ENCODE results near the gene TRIM37.

Gene TRIM37

DNA sequence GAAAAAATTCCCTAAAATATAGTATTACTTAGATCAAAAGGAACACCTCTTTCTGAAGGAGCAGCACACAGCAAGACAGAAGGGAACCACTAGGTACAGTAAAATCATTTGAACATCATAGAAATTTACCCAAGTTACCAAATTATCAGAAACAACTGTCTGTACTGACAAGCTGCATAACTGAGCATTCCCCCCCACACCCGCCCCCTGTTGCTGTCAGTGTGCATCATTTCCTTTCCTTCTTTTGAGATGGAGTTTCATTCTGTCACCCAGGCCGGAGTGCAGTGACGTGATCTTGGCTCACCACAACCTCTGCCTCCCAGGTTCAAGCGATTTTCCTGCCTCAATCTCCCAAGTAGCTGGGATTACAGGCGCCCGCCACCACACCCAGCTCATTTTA lies 120.7 kb downstream of the TRIM37 start:
- TF ChIP-seq, protein P1, sequence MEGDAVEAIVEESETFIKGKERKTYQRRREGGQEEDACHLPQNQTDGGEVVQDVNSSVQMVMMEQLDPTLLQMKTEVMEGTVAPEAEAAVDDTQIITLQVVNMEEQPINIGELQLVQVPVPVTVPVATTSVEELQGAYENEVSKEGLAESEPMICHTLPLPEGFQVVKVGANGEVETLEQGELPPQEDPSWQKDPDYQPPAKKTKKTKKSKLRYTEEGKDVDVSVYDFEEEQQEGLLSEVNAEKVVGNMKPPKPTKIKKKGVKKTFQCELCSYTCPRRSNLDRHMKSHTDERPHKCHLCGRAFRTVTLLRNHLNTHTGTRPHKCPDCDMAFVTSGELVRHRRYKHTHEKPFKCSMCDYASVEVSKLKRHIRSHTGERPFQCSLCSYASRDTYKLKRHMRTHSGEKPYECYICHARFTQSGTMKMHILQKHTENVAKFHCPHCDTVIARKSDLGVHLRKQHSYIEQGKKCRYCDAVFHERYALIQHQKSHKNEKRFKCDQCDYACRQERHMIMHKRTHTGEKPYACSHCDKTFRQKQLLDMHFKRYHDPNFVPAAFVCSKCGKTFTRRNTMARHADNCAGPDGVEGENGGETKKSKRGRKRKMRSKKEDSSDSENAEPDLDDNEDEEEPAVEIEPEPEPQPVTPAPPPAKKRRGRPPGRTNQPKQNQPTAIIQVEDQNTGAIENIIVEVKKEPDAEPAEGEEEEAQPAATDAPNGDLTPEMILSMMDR (IDR thresholded peaks at IDR 0.05) = no peak

DNA sequence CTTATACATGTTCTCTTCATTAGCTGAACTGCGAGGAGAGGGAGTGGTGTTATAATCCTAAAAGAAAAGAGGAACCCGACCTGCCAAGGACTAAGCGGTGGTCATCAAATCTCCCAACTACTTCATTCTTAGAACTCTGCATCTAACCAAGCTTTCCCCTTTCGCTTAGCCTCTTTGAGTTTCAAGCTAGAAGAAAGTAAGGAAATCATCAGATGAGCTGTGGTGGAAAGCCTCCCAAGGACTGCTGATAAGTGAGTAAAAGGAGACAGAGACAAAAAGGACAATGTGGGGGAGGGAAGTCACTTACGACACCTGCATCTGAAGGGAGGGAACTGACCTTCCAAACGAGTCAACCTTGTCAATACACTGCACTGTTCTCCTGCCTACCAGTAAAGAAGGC lies 121.3 kb downstream of the TRIM37 start:
- TF ChIP-seq, protein P1 (IDR thresholded peaks at IDR 0.05) = no peak

DNA sequence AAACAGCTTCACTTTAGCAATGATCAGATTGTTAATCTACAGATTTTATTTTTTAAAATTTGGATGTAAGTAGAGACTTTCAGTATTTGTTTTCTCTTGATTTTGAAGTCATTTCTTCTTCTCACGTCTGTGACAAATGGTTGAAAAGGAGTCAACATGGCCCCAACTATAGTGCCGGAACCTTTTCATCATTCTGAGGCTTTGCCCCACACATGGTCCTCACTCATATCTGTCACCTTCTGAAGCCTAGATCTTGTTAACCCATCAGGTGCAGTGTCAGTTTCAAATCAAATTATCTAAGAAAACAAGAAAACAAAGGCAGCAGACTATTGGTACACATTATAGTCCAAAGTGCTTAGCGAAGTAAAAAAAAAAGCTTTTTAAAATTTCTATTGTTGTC lies 124.1 kb downstream of the TRIM37 start:
- TF ChIP-seq, protein P1 (IDR thresholded peaks at IDR 0.05) = no peak

DNA sequence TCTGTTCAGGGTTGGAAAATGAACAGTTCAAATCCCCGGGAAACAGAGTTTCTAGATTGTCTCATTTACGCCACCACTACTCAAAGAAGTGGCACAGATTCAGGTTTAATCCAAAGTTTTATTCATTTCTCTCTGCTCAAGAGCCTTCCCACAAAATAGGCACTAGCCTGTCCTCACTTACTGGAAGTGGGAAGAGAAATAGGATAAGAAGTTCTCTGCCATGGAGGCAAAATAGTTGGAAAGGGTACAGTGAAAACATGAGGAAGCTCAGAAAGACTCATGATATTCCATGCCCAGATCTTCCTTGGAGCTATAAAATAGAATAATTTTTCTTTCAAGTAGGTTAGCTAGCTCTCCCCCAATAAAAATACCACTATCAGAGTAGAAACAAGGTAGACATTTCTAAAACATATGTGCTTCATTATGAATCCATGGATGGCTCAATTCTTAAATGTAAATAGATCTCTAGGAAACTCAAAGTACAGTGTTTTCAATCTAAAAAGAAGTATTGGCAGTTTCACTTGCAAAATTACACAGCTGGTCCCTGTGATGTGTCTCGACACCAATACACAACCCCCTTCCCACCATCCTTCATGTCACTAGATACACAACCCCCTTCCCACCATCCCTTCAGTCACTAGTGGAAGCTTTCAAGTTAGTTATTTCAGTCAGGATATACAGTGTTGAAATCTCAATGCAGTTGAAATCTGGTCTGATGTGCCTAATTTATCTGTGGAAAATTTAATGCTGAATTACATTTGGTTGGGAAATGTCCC lies 125.8 kb downstream of the TRIM37 start:
- TF ChIP-seq, protein P1 (IDR thresholded peaks at IDR 0.05) = no peak

DNA sequence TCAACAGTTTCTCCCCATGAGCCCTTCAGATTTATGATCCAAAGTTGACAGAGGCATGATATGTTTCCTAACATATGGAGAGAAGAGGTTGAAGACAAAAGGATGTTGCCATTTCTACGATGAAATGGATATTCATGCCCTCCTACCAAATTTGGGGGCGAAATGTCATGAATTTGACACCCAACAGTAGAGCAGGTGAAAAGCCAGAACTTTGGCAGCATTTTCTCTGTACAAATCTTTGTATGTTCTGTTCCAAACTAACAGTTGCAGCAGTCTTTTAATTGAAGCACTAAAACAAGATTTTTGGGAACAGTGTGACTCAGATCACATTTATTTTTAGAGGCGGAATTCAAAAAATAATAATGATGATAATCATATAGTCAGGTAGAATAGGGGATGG lies 130.1 kb downstream of the TRIM37 start:
- TF ChIP-seq, protein P1 (IDR thresholded peaks at IDR 0.05) = no peak

DNA sequence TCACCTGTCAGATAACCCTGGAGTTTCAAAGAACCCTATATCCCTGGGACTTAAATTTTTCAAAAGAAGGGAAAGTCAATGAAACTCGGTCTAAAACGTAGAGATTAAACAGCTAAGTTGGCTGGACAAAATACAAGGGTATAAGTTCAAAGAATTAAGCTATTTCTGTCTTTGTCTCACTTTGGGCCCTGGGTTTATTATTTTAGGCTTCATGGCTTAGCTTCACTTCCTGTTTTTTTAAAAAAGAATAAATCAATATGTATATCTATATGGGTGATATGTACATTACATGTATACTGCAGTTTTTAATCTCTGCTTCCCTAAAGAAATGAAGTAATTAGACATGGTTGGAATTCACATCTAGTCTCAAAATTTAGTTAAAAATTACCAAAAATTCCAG lies 132.3 kb downstream of the TRIM37 start:
- TF ChIP-seq, protein P1 (IDR thresholded peaks at IDR 0.05) = no peak

DNA sequence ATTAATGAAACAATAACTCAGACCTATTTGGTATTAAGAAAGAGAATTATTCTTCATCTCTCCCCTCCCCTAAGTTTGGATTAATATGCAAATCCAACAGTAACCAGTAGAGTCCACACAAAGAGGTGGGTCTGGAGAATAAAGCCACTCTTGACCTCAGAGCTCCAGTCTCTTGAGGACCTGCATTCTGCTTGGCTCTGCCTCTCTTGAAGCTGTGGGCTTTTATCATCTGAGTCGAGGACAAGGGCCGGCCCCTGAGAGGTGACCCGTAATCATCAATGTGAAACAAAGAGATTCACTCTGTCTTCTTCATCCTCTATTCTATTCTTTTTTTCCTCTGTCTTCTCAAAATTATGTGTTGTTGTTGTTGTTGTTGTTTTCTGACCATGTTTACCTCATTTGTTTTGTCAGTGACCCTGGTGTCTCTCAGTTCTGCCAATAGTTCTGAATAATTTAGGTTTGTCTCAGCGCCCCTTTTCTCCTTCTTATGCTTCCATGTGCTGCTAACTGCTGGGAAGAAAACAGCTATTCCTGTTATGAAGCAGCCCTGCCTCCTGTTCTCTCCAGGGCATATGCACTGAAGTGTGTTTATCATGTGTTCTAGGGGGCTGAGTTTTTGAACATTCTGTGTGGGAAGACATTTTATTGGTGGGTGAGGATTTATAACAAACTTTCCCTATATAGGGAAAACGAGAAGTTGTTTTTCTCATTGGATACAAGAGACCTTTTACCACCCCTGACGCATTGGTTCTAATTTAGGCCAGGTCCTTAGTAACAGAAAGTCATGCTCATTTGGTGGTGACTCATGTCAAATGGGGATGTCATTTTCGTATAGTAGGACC lies 135.8 kb downstream of the TRIM37 start:
- TF ChIP-seq, protein P1 (IDR thresholded peaks at IDR 0.05) = no peak
